Neural progenitor cell (in vitro differentiated cells): ENCODE measurements around the gene SLBP. TPM values are rescaled to one million over a fixed set of nuclear protein-coding genes. Genes with fewer than 3 reads are reported as not detected.
"Not testable (repeated sequence)": the region's sequence is repeated elsewhere in the genome, so short reads cannot be mapped to it uniquely, and the experiment has no call there.

Experiments
- DNase-seq: peaks from one replicate; pipeline ENCODE4 v3.0.0-alpha.2; 2016; ENCODE audit warnings: low spot score
- H2AFZ ChIP-seq: fragments of 200-600 bp; sonication (generic); replicated peaks from 2 replicates; pipeline ENCODE4 v1.6.1; 2016; ENCODE audit warnings: antibody characterized with exemption
- H3F3A ChIP-seq: fragments of 200-600 bp; sonication (generic); 2 replicates; pipeline ENCODE4 v1.6.1; 2016; ENCODE audit warnings: antibody characterized with exemption, low read depth
- H3K27ac ChIP-seq: fragments of 200-600 bp; sonication (generic); 2 replicates; pipeline ENCODE4 v1.5.1; 2016; ENCODE audit warnings: mild to moderate bottlenecking
- H3K27me3 ChIP-seq: fragments of 200-600 bp; sonication (generic); 2 replicates; pipeline ENCODE4 v1.6.1; 2016; ENCODE audit warnings: mild to moderate bottlenecking, moderate library complexity
- H3K36me3 ChIP-seq: fragments of 200-600 bp; sonication (generic); 2 replicates; pipeline ENCODE4 v1.5.1; 2016
- H3K4me1 ChIP-seq: fragments of 200-600 bp; sonication (generic); 2 replicates; pipeline ENCODE4 v1.6.1; 2016; ENCODE audit warnings: mixed run types
- H3K4me2 ChIP-seq: fragments of 200-600 bp; sonication (generic); 2 replicates; pipeline ENCODE4 v1.6.1; 2016
- H3K4me3 ChIP-seq: fragments of 200-600 bp; sonication (generic); 2 replicates; pipeline ENCODE4 v1.5.1; 2016
- H3K79me2 ChIP-seq: fragments of 200-600 bp; sonication (generic); 2 replicates; pipeline ENCODE4 v1.6.1; 2016; ENCODE audit warnings: low read depth
- H3K9ac ChIP-seq: fragments of 200-600 bp; sonication (generic); 2 replicates; pipeline ENCODE4 v1.6.1; 2016
- H3K9me3 ChIP-seq: fragments of 200-600 bp; sonication (generic); 2 replicates; pipeline ENCODE4 v1.5.1; 2016; ENCODE audit warnings: low read depth
- H4K20me1 ChIP-seq: fragments of 200-600 bp; sonication (generic); 2 replicates; pipeline ENCODE4 v1.6.1; 2016; ENCODE audit warnings: low read depth
- H3K27ac Mint-ChIP-seq: 3 replicates; pipeline ENCODE4 v1.8.0; 2021; ENCODE audit warnings: mixed read lengths
- H3K27me3 Mint-ChIP-seq: 2 replicates; pipeline ENCODE4 v1.8.0; 2022; ENCODE audit warnings: low read depth, mild to moderate bottlenecking, inconsistent platforms, moderate library complexity, mixed read lengths; ENCODE audit not compliant: insufficient read depth
- H3K36me3 Mint-ChIP-seq: 3 replicates; pipeline ENCODE4 v1.8.0; 2021; ENCODE audit warnings: mixed read lengths
- H3K4me1 Mint-ChIP-seq: 3 replicates; pipeline ENCODE4 v1.8.0; 2021; ENCODE audit warnings: mixed read lengths
- H3K4me3 Mint-ChIP-seq: 3 replicates; pipeline ENCODE4 v1.8.0; 2021; ENCODE audit warnings: mild to moderate bottlenecking, moderate library complexity, mixed read lengths
- H3K9me3 Mint-ChIP-seq: 3 replicates; pipeline ENCODE4 v1.8.0; 2020; ENCODE audit warnings: mixed read lengths
- CTCF ChIP-seq: fragments of 200-600 bp; sonication (generic); IDR thresholded peaks from 2 replicates; pipeline ENCODE4 v1.5.1; 2017; ENCODE audit warnings: antibody characterized with exemption, mild to moderate bottlenecking
- EZH2 ChIP-seq: fragments of 200-600 bp; sonication (generic); IDR thresholded peaks from 2 replicates; pipeline ENCODE4 v1.6.1; 2017; ENCODE audit warnings: antibody characterized with exemption, mild to moderate bottlenecking, moderate library complexity
- EZH2phosphoT487 ChIP-seq: fragments of 200-600 bp; sonication (generic); IDR thresholded peaks from 2 replicates; pipeline ENCODE4 v1.6.1; 2017; ENCODE audit warnings: antibody characterized with exemption
- total RNA-seq: library from RNA; depleted of rRNA; stranded (reverse); fragments of >200 nt; gene quantifications from 2 replicates; pipeline ENCODE4 v1.2.3, GENCODE V29; 2015; ENCODE audit warnings: low replicate concordance

The SLBP gene
- total RNA-seq, 1 donor from 2014 or later: 119 TPM

DNA sequence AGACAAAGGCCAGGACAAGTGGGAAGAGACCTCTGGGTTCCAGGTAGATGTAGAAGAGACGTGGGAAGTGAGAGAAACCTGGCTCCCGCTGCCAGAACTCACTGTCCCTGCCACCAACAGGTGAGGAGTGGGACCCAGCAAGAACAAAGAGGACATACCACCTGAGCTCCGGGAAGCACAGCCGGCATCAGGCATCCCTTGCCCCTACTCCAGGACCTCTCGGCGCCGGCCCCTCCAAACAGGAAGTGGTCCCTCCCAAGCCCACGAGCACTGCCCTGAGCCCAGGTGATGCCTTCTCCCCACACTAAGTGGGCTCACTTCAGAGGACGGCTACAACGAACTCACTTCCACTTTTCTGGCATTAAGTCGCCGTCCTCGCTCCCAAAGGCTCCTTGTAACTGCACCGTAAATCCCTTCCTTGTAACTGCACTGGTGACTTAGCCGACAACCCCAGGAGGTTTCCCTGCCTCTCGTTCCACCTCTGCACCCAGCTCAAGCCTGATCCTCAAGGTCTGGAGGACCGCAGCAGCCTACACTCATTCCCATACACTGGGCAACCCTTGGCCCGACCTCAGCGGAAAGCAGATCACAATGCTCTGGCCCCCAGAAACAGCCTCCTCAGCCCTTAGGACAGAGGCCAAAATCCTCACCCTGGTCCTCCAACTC, 36.9 kb downstream of the SLBP start:
- Mint-ChIP-seq H3K9me3 (no peaks in the 10 kb centered on the region), H3K27ac (no peak overlapping the region), H3K4me3 (no peak overlapping the region), H3K36me3 (no peaks in the 10 kb centered on the region), H3K27me3 (peaks cover 5% of the 10 kb centered on the region), H3K4me1 (peaks cover 6% of the 10 kb centered on the region)
- Histone ChIP-seq H4K20me1 (no peaks in the 10 kb centered on the region), H2AFZ (no peak overlapping the region), H3K79me2 (no peaks in the 10 kb centered on the region), H3K4me1 (no peaks in the 10 kb centered on the region), H3F3A (no peaks in the 10 kb centered on the region), H3K4me2 (no peak overlapping the region), H3K9ac (no peak overlapping the region), H3K27me3 (no peaks in the 10 kb centered on the region), H3K9me3 (no peaks in the 10 kb centered on the region), H3K27ac (no peak overlapping the region), H3K4me3 (no peak overlapping the region), H3K36me3 (no peaks in the 10 kb centered on the region)
- TF ChIP-seq CTCF (no peak), EZH2phosphoT487 (no peak), EZH2 (no peak)
- no peak for DNase-seq

DNA sequence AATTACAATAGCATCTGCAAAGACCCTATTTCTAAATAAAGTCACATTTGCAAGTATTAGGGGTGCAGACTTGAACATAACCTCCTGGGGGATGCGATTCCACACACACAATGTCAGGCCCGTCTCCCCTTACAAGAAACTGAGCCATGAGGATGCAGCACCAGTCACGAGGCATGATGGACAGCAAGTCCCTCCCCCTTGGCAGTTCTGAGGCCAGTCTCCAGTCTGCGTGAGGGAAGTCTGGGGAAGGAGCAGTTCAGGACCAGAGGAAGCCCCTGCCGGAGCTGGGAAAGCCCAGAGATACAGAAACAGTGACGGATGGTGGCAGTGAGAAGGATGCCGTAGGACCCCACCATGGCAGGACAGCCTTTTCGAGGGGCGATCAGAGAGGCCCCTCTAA, 37.4 kb downstream of the SLBP start:
- Mint-ChIP-seq H3K36me3 (no peaks in the 10 kb centered on the region), H3K27ac (no peak overlapping the region), H3K4me1 (peaks cover 6% of the 10 kb centered on the region), H3K27me3 (peaks cover 8% of the 10 kb centered on the region), H3K9me3 (no peaks in the 10 kb centered on the region), H3K4me3 (no peak overlapping the region)
- no peak overlapping the region for H3K4me3 ChIP-seq
- H3K79me2 ChIP-seq: no peaks in the 10 kb centered on the region
- H3K9me3 ChIP-seq: no peaks in the 10 kb centered on the region
- H3K9ac ChIP-seq: no peak overlapping the region
- no peak overlapping the region for H2AFZ ChIP-seq
- no peaks in the 10 kb centered on the region for H3K4me1 ChIP-seq
- TF ChIP-seq CTCF: no peak
- no peak for TF ChIP-seq EZH2phosphoT487
- no peaks in the 10 kb centered on the region for H3F3A ChIP-seq
- H3K4me2 ChIP-seq: no peak overlapping the region
- no peak overlapping the region for H3K27ac ChIP-seq
- no peaks in the 10 kb centered on the region for H3K27me3 ChIP-seq
- DNase-seq: no peak
- no peaks in the 10 kb centered on the region for H4K20me1 ChIP-seq
- no peaks in the 10 kb centered on the region for H3K36me3 ChIP-seq

GRCh38 chr4:1673671-1674070, 38.4 kb downstream of the SLBP start:
- Mint-ChIP-seq H3K27me3 (peaks cover 10% of the 10 kb centered on the region), H3K4me1 (peaks cover 9% of the 10 kb centered on the region), H3K27ac (no peak overlapping the region), H3K9me3 (no peaks in the 10 kb centered on the region), H3K4me3 (no peak overlapping the region), H3K36me3 (no peaks in the 10 kb centered on the region)
- Histone ChIP-seq H3K4me1 (peaks cover under 1% of the 10 kb centered on the region), H3K9ac (no peak overlapping the region), H4K20me1 (no peaks in the 10 kb centered on the region), H3K4me2 (no peak overlapping the region), H3K79me2 (no peaks in the 10 kb centered on the region), H3K27me3 (no peaks in the 10 kb centered on the region), H3K36me3 (no peaks in the 10 kb centered on the region), H3F3A (no peaks in the 10 kb centered on the region), H3K9me3 (no peaks in the 10 kb centered on the region), H2AFZ (no peak overlapping the region), H3K27ac (no peak overlapping the region), H3K4me3 (no peak overlapping the region)
- DNase-seq: no peak
- no peak for TF ChIP-seq EZH2phosphoT487
- TF ChIP-seq CTCF: no peak
- TF ChIP-seq EZH2: no peak

DNA sequence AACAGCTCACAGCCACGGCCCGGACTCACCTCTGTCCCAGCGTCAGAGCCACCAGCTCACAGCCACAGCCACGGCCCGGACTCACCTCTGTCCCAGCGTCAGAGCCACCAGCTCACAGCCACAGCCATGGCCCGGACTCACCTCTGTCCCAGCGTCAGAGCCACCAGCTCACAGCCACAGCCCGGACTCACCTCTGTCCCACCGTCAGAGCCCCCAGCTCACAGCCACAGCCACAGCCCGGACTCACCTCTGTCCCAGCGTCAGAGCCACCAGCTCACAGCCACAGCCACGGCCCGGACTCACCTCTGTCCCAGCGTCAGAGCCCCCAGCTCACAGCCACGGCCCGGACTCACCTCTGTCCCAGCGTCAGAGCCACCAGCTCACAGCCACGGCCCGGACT, 41.1 kb downstream of the SLBP start:
- not testable (repeated sequence) for H3F3A ChIP-seq, H3K79me2 ChIP-seq, H3K36me3 Mint-ChIP-seq, H3K4me3 Mint-ChIP-seq, H3K9me3 ChIP-seq, H3K27ac Mint-ChIP-seq, DNase-seq, H3K9ac ChIP-seq, H2AFZ ChIP-seq, H3K27me3 Mint-ChIP-seq, H3K36me3 ChIP-seq, H3K4me1 ChIP-seq, H3K4me2 ChIP-seq, H3K27ac ChIP-seq, H4K20me1 ChIP-seq, H3K27me3 ChIP-seq, H3K4me3 ChIP-seq, H3K9me3 Mint-ChIP-seq
- peaks cover 13% of the 10 kb centered on the region for H3K4me1 Mint-ChIP-seq
